B cell (primary cell): Measurements from ENCODE around the gene RNF167.
"Not testable (repeated sequence)": the region's sequence is repeated elsewhere in the genome, so short reads cannot be mapped to it uniquely, and the experiment has no call there.

Source experiments
- EZH2 ChIP-seq: IDR thresholded peaks from 2 replicates; pipeline ENCODE4 v1.6.1; 2012; ENCODE audit warnings: borderline replicate concordance, low read depth, mild to moderate bottlenecking, moderate library complexity, low read length; ENCODE audit not compliant: insufficient read depth, poor library complexity, severe bottlenecking
- TF ChIP-seq, protein P1 (sequence below): fragments of 200-600 bp; IDR thresholded peaks from one replicate; pipeline ENCODE4 v1.8.0; 2022; ENCODE audit warnings: antibody characterized with exemption, mild to moderate bottlenecking

DNA sequence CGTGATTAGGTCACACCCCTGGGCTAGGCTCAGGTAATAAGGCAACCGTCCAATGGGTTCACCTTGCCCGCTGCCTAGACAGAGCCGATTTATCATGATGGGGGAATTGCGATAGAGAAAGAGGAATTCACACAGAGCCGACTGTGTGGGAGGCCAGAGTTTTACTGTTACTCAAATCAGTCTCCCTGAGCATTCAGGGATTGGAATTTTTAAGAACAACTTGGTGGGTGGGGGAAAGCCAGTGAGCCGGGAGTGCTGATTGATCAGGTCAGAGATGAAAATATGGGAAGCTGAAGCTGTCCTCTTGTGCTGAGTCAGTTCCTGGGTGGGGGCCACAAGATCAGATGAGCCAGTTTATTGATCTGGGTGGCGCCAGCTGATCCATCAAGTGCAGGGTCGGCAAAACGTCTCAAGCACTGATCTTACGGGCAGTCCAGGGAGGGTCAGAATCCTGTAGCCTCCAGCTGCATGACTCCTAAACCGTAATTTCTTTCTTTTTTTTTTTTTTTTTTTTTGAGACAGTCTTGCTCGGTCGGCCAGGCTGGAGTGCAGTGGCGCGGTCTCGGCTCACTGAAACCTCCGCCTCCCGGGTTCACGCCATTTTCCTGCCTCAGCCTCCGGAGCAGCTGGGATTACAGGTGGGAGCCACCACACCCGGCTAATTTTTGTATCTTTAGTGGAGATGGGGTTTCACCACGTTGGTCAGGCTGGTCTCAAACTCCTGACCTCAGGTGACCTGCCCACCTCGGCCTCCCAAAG is 13.3 kb upstream of the RNF167 start:
- TF ChIP-seq, protein P1, sequence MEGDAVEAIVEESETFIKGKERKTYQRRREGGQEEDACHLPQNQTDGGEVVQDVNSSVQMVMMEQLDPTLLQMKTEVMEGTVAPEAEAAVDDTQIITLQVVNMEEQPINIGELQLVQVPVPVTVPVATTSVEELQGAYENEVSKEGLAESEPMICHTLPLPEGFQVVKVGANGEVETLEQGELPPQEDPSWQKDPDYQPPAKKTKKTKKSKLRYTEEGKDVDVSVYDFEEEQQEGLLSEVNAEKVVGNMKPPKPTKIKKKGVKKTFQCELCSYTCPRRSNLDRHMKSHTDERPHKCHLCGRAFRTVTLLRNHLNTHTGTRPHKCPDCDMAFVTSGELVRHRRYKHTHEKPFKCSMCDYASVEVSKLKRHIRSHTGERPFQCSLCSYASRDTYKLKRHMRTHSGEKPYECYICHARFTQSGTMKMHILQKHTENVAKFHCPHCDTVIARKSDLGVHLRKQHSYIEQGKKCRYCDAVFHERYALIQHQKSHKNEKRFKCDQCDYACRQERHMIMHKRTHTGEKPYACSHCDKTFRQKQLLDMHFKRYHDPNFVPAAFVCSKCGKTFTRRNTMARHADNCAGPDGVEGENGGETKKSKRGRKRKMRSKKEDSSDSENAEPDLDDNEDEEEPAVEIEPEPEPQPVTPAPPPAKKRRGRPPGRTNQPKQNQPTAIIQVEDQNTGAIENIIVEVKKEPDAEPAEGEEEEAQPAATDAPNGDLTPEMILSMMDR, result not testable (repeated sequence)
- not testable (repeated sequence) for TF ChIP-seq EZH2
